ENCODE results near the gene PYY. TPM values are rescaled to one million over a fixed set of nuclear protein-coding genes. Genes with fewer than 3 reads are reported as not detected.
A peak's percentile ranks its signal among the peaks of the same experiment; 100 is the strongest.

PYY gene
- total RNA-seq, 3 donors from 2014 or later (not counting 1 experiment from before 2014, with no cell fraction given), result not detected

DNA sequence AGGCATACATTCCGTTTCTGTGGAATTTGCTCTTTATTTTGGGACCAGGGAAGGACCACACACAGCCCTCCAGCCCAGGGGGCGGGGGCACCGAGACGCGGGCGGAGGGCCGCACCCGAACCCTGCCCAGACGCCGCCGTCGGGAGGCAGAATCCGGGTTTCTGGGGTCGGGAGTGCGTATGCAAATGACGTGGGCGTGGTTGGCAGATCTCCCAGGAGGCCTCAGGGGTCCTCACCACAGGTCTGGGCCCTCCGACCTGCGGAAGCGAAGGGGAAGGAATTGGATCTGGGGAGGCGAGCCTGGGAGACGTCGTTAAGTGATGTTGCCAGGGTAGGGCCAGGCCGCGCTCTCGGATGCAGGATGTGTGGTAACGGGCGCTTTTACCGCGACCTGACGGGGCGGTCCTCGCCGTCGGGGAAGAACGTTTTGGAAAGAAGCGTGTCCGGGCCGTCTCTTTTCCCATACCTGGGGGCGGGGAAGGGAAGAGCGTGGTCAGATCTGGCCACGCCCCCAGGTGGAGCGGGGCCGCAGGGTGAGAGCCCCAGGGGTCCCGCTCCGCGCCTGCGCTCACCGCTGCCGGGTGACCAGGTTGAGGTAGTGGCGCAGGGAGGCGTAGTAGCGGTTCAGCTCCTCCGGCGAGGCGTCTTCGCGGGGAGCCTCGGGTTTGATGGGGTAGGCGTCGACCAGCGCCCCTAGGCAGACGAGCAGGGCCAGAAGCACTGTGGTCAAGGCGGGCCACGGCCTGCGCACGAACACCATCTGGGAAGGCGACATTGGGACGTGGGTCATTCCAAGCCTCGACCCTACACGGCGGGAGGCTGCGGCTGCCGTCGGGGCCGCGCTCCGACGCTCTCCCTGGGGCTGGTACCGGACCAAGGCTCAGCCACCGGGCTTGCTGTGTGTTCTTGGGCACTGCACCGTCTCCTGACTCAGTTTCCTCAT lies 745 bp downstream of the PYY start:
- intact Hi-C loops (cut with micrococcal nuclease), result no loop called here
- H3K9me3 ChIP-seq (ENCODE audit: control insufficient read depth, insufficient read depth, low read length), result no peaks in the 10 kb centered on the region
- Mint-ChIP-seq H3K27ac (no peak overlapping the region), H3K9me3 (no peaks in the 10 kb centered on the region), H3K4me1 (peaks cover 5 to 9% of the 10 kb centered on the region in 2 donors), H3K4me3 (peak overlapping the region; percentile 13), H3K36me3 (no peaks in the 10 kb centered on the region), H3K27me3 (ENCODE audit: low read depth in 2 of 2) (peaks cover 34 to 41% of the 10 kb centered on the region in 2 donors)
- peaks cover 10% of the 10 kb centered on the region for H3K4me1 ChIP-seq (ENCODE audit: control insufficient read depth, insufficient read depth, low read length)
- ATAC-seq (no peak), DNase-seq (no peak)
- 15% methylated on average over 82 of the region's 82 CpGs for WGBS (ENCODE audit: insufficient coverage)
- H3K4me3 ChIP-seq (ENCODE audit: low read length), result no peak overlapping the region
- H3K36me3 ChIP-seq (ENCODE audit: control insufficient read depth, insufficient read depth, low read length), result no peaks in the 10 kb centered on the region
- H3K27me3 ChIP-seq (ENCODE audit: control insufficient read depth, insufficient read depth, low read length), result peaks cover 31% of the 10 kb centered on the region
- TF ChIP-seq CTCF (IDR thresholded peaks at IDR 0.05), result no peak
- no peak overlapping the region for H3K27ac ChIP-seq (ENCODE audit: low read length)

GRCh38 chr17:43952351-43952723 lies 1.4 kb downstream of the PYY start:
- intact Hi-C loops (cut with micrococcal nuclease), result no loop called here

GRCh38 chr17:43951750-43952149 lies 2.0 kb downstream of the PYY start:
- peaks cover 10% of the 10 kb centered on the region for H3K4me1 ChIP-seq (ENCODE audit: control insufficient read depth, insufficient read depth, low read length)
- no peak for ATAC-seq
- H3K9me3 ChIP-seq (ENCODE audit: control insufficient read depth, insufficient read depth, low read length), result no peaks in the 10 kb centered on the region
- no peak overlapping the region for H3K4me3 ChIP-seq (ENCODE audit: low read length)
- no peak for DNase-seq
- Mint-ChIP-seq H3K27ac (no peak overlapping the region), H3K4me1 (peaks cover 5 to 9% of the 10 kb centered on the region in 2 donors), H3K9me3 (no peaks in the 10 kb centered on the region), H3K27me3 (ENCODE audit: low read depth in 2 of 2) (peaks cover 34 to 39% of the 10 kb centered on the region in 2 donors), H3K4me3 (no peak overlapping the region), H3K36me3 (no peaks in the 10 kb centered on the region)
- no peaks in the 10 kb centered on the region for H3K36me3 ChIP-seq (ENCODE audit: control insufficient read depth, insufficient read depth, low read length)
- intact Hi-C loops (cut with micrococcal nuclease), result no loop called here
- peaks cover 31% of the 10 kb centered on the region for H3K27me3 ChIP-seq (ENCODE audit: control insufficient read depth, insufficient read depth, low read length)
- no peak overlapping the region for H3K27ac ChIP-seq (ENCODE audit: low read length)
- 91% methylated on average over 4 of the region's 4 CpGs for WGBS (ENCODE audit: insufficient coverage)
- TF ChIP-seq CTCF (IDR thresholded peaks at IDR 0.05), result no peak

More at GRCh38 chr17:43952351-43952723, 1.4 kb downstream of the PYY start:
- Histone ChIP-seq H3K4me1 (ENCODE audit: control insufficient read depth, insufficient read depth, low read length) (peaks cover 10% of the 10 kb centered on the region), H3K27ac (ENCODE audit: low read length) (no peak overlapping the region), H3K27me3 (ENCODE audit: control insufficient read depth, insufficient read depth, low read length) (peaks cover 31% of the 10 kb centered on the region), H3K9me3 (ENCODE audit: control insufficient read depth, insufficient read depth, low read length) (no peaks in the 10 kb centered on the region), H3K36me3 (ENCODE audit: control insufficient read depth, insufficient read depth, low read length) (no peaks in the 10 kb centered on the region), H3K4me3 (ENCODE audit: low read length) (no peak overlapping the region)
- Mint-ChIP-seq H3K27ac (no peak overlapping the region), H3K36me3 (no peaks in the 10 kb centered on the region), H3K9me3 (no peaks in the 10 kb centered on the region), H3K4me3 (no peak overlapping the region), H3K4me1 (peaks cover 5 to 9% of the 10 kb centered on the region in 2 donors), H3K27me3 (ENCODE audit: low read depth in 2 of 2) (peaks cover 34 to 39% of the 10 kb centered on the region in 2 donors)
- WGBS (ENCODE audit: insufficient coverage), result 66% methylated on average over 19 of the region's 19 CpGs
- DNase-seq (no peak), ATAC-seq (no peak)
- TF ChIP-seq CTCF (IDR thresholded peaks at IDR 0.05), result no peak
